H1 (cell line): ENCODE data around the gene ALAS1.

Source experiments
- CHD2 ChIP-seq: IDR thresholded peaks from 2 replicates; pipeline ENCODE4 v1.6.1; 2012; ENCODE audit warnings: low read length, improper control_type of control experiment
- JUND ChIP-seq: IDR thresholded peaks from 2 replicates; pipeline ENCODE4 v1.6.1; 2011; ENCODE audit warnings: mild to moderate bottlenecking, improper control_type of control experiment, low read length
- NANOG ChIP-seq: IDR thresholded peaks from 2 replicates; pipeline ENCODE4 v1.6.1; 2011; ENCODE audit warnings: low read length, low read depth, mild to moderate bottlenecking, inconsistent platforms; ENCODE audit not compliant: insufficient read depth, poor library complexity, severe bottlenecking
- SIX5 ChIP-seq: IDR thresholded peaks from 2 replicates; pipeline ENCODE4 v1.6.1; 2011; ENCODE audit warnings: mild to moderate bottlenecking, low read depth, low read length
- TF ChIP-seq, protein P1 (sequence below), 3 experiments: IDR thresholded peaks; 1 replicate in 2 of 3; 2 replicates in 1 of 3; pipeline versions ENCODE4 v1.5.1 to v1.6.1; 2011; ENCODE audit warnings: low read length in 3 of 3, mild to moderate bottlenecking in 3 of 3, inconsistent platforms in 2 of 3, low read depth in 1 of 3, moderate library complexity in 1 of 3; ENCODE audit not compliant: insufficient read depth in 1 of 3; ENCODE audit errors: control extremely low read depth in 1 of 3

DNA sequence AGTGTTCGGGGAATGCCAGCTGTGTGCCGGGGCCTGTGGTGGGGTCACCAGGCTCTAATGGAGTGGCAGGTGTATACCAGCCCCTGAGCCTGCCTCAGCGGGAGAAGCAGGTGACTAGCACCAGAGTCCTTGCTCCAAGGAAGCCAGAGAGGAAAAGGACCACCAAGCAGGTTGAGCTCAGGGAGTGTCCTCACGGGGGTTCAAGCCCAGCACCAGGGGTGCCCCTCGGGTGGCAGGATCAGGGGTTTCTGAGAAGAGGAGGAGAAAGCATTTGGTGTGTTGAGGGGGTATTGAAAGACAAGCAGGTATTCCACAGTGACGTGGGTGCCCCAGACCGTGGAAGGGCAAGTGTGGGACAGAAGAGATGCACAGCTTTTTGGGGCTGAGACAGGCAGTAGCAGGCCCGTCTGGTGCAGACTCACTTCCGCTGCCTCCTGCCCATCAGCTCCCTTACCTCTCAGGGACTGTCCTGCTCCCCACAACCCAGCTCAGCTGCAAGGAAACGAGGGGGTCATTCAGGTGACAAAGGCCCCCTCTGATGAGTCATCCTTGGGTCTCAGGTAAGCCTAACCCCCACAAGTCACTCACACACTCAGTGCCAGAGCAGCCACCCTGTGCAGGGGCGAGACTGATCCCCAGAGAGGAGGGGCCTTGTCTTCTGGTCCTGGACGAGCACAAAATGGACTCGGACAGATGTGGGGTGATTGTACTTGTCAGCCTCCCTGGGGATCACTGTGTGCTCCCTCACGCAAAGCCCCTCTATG lies 22.4 kb upstream of the ALAS1 start:
- TF ChIP-seq, protein P1, sequence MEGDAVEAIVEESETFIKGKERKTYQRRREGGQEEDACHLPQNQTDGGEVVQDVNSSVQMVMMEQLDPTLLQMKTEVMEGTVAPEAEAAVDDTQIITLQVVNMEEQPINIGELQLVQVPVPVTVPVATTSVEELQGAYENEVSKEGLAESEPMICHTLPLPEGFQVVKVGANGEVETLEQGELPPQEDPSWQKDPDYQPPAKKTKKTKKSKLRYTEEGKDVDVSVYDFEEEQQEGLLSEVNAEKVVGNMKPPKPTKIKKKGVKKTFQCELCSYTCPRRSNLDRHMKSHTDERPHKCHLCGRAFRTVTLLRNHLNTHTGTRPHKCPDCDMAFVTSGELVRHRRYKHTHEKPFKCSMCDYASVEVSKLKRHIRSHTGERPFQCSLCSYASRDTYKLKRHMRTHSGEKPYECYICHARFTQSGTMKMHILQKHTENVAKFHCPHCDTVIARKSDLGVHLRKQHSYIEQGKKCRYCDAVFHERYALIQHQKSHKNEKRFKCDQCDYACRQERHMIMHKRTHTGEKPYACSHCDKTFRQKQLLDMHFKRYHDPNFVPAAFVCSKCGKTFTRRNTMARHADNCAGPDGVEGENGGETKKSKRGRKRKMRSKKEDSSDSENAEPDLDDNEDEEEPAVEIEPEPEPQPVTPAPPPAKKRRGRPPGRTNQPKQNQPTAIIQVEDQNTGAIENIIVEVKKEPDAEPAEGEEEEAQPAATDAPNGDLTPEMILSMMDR (IDR thresholded peaks at IDR 0.05; ENCODE audit: control extremely low read depth in 1 of 3, insufficient read depth in 1 of 3, low read depth in 1 of 3, low read length in 3 of 3) = no peak
- no peak for TF ChIP-seq NANOG
- TF ChIP-seq JUND = no peak
- TF ChIP-seq SIX5 = no peak
- TF ChIP-seq CHD2 = no peak
